NT2/D1 (cell line): ENCODE measurements around the gene NLGN4Y.

Experiments
- SUZ12 ChIP-seq: IDR thresholded peaks from 2 replicates; pipeline ENCODE4 v1.6.1; 2011; ENCODE audit not compliant: insufficient read length, insufficient read depth; ENCODE audit errors: extremely low read depth
- YY1 ChIP-seq: IDR thresholded peaks from 2 replicates; pipeline ENCODE4 v1.6.1; 2011; ENCODE audit not compliant: insufficient read length, insufficient read depth
- ZNF274 ChIP-seq: IDR thresholded peaks from 2 replicates; pipeline ENCODE4 v1.6.1; 2011; ENCODE audit warnings: mild to moderate bottlenecking, low read depth, low read length

DNA sequence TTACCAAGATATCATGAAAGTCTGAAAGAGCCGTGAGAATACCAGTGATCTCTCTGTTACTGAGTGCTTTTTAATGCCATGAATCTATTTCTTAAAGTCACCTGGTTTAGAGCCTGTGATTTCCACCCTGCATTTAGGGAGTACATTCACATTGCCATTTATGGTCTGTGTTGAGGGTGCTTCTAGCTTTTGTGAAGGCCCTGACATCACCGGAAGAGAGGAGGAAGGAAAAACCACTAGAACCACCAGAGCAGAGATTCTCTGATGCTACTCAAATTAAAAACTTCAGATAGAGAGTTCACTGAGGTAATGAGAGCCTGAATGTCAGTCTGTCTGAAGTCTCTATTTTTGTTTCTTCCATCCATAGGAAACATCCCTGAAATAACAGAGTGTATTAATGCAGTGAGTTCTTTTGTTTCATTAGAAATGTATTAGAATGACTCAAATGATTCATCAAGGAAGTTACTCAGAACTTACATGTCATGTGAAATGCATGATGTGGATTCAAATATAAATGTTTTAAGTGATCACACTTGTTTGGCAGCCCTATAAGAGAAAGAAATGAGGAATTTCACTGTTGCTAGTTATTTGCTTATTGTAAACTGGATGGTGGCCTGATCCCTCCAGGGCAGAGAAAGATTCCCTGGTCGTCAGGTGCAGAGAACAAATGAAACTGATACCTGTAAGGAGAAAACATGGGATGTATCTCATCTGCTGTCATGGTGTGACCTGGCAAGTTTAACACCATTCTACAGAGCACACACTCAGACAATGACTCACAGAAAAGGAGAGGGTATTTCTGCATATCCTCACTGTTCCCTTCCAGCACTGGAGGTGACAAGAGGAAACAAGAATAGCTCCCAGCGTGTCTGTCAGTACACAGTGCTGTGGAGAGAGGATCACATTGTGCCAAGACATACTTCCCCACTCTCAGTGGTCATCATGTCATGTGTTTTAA, 310.1 kb downstream of the NLGN4Y start:
- TF ChIP-seq YY1 (no peak), ZNF274 (no peak), SUZ12 (no peak)
